GM20000 (cell line): ENCODE data around the gene SERPINA5.

Experiments used
- DNase-seq: peaks from one replicate; pipeline ENCODE4 v3.0.0; 2012; ENCODE audit warnings: low spot score
- TF ChIP-seq, protein P1 (sequence below): IDR thresholded peaks from 2 replicates; pipeline ENCODE4 v1.5.1; 2012; ENCODE audit warnings: mild to moderate bottlenecking, control low read depth; ENCODE audit errors: extremely low read depth, missing control alignments

Gene SERPINA5

DNA sequence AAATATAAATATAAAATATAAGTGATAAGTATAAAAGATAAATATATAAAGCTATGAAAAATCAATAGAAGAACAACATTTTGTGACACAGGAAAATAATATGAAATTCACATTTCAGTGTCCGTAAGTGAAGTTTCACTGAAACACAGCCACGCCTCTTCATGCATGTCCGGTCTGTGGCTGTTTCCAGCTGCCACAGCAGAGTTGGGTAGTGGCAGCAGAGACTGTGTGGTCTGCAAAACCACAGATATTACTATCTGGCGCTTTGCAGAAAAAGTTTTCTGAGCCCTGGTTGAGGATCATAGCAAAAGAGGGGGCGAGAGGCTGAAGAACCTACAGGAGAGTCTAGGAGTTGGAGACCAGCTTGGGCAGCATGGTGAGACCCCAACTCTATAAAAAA is 19.2 kb upstream of the SERPINA5 start:
- TF ChIP-seq, protein P1, sequence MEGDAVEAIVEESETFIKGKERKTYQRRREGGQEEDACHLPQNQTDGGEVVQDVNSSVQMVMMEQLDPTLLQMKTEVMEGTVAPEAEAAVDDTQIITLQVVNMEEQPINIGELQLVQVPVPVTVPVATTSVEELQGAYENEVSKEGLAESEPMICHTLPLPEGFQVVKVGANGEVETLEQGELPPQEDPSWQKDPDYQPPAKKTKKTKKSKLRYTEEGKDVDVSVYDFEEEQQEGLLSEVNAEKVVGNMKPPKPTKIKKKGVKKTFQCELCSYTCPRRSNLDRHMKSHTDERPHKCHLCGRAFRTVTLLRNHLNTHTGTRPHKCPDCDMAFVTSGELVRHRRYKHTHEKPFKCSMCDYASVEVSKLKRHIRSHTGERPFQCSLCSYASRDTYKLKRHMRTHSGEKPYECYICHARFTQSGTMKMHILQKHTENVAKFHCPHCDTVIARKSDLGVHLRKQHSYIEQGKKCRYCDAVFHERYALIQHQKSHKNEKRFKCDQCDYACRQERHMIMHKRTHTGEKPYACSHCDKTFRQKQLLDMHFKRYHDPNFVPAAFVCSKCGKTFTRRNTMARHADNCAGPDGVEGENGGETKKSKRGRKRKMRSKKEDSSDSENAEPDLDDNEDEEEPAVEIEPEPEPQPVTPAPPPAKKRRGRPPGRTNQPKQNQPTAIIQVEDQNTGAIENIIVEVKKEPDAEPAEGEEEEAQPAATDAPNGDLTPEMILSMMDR: no peak

DNA sequence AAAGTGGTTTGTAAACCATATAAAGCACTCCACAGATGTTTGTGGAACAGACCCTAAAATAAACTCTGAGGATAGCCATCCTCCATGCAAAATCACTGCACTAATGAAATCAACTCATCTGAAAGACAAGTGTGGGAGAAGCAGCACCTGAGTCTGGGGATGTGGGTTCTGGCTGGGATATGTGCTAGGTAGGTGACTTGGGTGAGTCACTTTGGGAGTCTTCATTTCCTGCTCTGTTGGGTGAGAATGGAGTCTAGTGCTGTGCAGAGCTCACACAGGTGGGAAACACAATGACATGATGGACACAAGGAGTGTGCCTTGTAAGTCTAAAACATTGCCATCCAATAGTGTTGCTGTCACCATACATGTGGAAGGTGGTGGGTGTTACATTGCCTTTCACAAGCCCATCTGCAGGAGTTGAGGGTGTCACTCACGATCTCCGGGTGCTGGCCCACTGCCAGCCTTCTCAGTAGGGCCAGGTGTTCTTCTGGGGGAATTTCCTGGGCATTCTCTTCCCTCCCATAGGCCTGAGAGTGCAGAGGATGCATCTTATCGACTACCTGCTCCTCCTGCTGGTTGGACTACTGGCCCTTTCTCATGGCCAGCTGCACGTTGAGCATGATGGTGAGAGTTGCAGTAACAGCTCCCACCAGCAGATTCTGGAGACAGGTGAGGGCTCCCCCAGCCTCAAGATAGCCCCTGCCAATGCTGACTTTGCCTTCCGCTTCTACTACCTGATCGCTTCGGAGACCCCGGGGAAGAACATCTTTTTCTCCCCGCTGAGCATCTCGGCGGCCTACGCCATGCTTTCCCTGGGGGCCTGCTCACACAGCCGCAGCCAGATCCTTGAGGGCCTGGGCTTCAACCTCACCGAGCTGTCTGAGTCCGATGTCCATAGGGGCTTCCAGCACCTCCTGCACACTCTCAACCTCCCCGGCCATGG is 18.0 kb upstream of the SERPINA5 start:
- no peak for DNase-seq
- TF ChIP-seq, protein P1: no peak

More for the DNA sequence above, 19.2 kb upstream of the SERPINA5 start:
- DNase-seq: no peak

DNA sequence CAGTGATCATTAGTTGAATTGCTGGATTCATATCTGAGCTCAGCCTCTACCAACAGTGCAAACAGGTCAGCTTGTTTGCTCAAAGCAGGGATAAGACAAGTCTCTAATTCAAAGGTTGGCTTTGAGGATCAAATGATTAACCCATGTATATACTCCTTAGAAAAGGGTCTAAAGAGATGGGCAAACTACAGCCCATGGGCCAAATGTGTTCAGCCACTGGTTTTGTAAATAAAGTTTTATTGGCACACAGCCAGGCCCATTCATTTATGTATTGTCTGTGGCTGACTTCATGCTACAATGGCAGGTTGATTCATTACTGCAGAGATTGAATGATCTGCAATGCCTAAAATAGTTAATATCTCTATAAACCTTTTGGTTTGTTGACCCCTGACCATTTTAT is 16.8 kb upstream of the SERPINA5 start:
- TF ChIP-seq, protein P1: no peak
- no peak for DNase-seq

DNA sequence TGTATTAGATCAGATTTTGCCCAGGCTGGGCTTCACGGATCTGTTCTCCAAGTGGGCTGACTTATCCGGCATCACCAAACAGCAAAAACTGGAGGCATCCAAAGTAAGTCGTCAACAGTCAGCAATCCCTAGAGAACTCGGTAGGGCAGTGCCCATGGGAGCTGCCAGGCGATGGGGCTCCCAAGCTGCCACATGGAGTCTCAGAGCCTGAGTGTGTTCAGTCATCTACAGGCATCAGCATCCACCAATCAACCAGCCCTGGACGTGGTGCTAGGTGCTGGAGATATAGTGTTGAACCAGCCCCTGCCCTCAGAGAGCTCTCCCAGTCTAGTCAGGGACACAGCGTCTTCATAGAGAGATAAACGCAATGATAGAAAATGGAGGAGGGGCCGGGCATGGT is 13.0 kb upstream of the SERPINA5 start:
- TF ChIP-seq, protein P1: no peak
- DNase-seq: no peak

DNA sequence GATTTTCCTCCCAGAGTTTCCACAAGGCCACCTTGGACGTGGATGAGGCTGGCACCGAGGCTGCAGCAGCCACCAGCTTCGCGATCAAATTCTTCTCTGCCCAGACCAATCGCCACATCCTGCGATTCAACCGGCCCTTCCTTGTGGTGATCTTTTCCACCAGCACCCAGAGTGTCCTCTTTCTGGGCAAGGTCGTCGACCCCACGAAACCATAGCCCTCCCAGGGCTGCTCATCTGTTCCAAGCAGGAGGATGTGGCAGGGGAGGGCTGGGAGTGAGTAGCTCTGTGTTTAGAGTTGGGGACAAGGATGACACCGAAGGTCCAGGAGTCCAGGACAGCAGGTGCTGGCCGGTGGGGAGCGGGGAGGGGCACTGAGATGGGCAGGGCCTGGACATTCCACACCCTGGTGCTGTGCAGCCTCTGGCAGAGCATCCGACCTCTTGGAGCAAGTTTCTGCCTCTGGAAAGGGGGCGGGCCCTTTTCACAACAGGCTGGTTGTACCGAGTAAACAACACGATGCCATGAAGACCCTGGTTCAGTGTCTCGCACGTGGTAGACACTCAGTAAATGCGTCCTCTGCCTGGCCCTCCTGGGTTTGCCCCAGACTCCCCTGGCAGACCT is 11.7 kb upstream of the SERPINA5 start:
- TF ChIP-seq, protein P1: no peak

DNA sequence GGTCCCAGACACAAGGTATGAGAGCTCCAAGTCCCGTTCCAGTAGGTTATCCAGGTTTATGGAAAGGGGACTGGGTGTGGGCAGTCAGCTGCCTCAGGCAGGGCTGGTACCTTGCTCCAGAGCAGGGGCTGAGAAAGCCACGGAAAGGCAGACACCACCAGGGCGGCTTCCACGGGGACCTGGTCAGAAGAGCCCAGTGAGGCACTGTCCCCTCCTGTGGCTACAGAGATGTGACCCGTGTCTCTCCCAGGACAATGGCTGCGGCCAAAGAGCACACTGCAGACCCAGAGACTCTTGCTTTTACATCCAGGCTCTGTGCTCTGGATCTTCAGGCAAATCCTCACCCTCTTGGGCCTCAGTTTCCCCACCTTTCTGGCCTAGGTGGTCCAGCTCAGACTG is 11.2 kb upstream of the SERPINA5 start:
- TF ChIP-seq, protein P1: no peak
- DNase-seq: no peak

More for the DNA sequence above, 11.7 kb upstream of the SERPINA5 start:
- DNase-seq: no peak

DNA sequence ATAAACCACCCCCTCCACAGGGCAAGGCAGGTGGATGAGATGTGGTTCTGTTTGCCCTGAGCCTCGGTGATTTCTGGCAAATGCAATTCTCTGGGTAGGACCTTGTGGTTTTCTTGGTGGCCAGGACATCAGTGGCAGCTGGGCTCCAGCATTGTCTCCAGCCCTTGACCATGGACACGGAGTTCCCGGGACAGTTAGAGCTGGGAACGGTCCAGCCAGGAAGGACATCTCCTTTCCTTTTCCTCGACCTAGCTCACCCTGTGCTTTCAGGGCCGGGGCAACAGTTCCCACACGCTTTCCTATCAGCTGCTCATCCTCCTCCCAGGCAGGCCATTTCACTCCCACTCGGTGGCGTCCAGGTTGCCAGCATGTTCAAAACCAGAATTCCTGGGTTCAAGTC is 10.8 kb upstream of the SERPINA5 start:
- TF ChIP-seq, protein P1: no peak
- DNase-seq: no peak
